ENCODE results near the gene KCTD19.

The KCTD19 gene

DNA sequence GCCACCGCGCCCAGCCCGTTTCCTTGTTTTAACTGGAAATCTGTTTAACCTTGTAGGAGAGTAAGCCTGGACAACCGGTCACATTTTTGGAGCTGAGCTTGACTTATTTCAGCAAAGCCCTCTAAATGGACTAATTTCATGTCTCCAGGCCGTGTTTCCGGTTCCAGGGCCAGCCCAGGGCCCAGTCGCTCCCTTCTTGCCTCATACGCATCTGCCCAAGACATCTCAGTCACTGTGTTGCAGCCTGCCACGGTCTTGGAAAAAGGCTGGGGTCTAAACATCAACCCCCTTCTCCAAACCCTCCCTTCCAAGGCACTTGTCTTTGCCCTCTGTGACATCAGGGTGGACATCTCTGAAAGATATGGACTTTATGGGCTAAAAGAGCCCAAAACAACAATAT is 28.3 kb downstream of the KCTD19 start:
- TF ChIP-seq CTCF (IDR thresholded peaks at IDR 0.05; ENCODE audit: borderline replicate concordance, control extremely low read depth, extremely low read depth, insufficient read depth, missing control alignments) = no peak
- no peak for DNase-seq (ENCODE audit: low spot score)
- in situ Hi-C loops (cut with MboI; ENCODE audit: low sequenced_read_pairs, unreplicated experiment) = no loop called here

- no peak for TF ChIP-seq CTCF (IDR thresholded peaks at IDR 0.05; ENCODE audit: borderline replicate concordance, control extremely low read depth, extremely low read depth, insufficient read depth, missing control alignments)
- DNase-seq (ENCODE audit: low spot score) = no peak
- in situ Hi-C loops (cut with MboI; ENCODE audit: low sequenced_read_pairs, unreplicated experiment) = no loop called here
These were observed 30.1 kb downstream of the KCTD19 start for GRCh38 chr16:67296420-67296819.

DNA sequence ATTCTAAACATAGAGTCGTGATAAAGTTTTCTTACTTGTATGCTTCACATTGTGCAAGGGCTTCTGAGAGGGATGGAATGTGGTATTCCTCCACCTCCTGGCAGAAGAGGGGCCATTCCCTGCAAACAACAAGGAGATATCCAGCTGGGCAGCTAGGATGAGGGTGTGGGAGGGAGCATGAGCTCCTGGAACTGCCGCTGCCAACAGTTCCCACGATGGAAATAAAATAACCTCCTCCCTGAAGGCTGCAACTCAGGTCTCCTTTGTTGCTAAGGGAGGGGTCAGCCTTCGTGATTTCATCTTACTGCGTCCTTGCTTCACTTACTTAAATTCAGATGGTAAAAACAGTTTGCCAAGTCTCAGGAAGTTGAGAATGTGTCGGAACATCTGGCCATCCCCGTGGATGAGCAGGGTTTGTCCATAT is 31.6 kb downstream of the KCTD19 start:
- in situ Hi-C loops (cut with MboI; ENCODE audit: low sequenced_read_pairs, unreplicated experiment) = no loop called here
- TF ChIP-seq CTCF (IDR thresholded peaks at IDR 0.05; ENCODE audit: borderline replicate concordance, control extremely low read depth, extremely low read depth, insufficient read depth, missing control alignments) = no peak
- no peak for DNase-seq (ENCODE audit: low spot score)

- in situ Hi-C loops (cut with MboI; ENCODE audit: low sequenced_read_pairs, unreplicated experiment) = no loop called here
- DNase-seq (ENCODE audit: low spot score) = no peak
- no peak for TF ChIP-seq CTCF (IDR thresholded peaks at IDR 0.05; ENCODE audit: borderline replicate concordance, control extremely low read depth, extremely low read depth, insufficient read depth, missing control alignments)
These were observed 32.3 kb downstream of the KCTD19 start for GRCh38 chr16:67294171-67294757.

GRCh38 chr16:67291461-67291860 is 35.1 kb downstream of the KCTD19 start:
- DNase-seq (ENCODE audit: low spot score) = no peak
- in situ Hi-C loops (cut with MboI; ENCODE audit: low sequenced_read_pairs, unreplicated experiment) = no loop called here
- no peak for TF ChIP-seq CTCF (IDR thresholded peaks at IDR 0.05; ENCODE audit: borderline replicate concordance, control extremely low read depth, extremely low read depth, insufficient read depth, missing control alignments)

- no peak for DNase-seq (ENCODE audit: low spot score)
- in situ Hi-C loops (cut with MboI; ENCODE audit: low sequenced_read_pairs, unreplicated experiment) = no loop called here
- TF ChIP-seq CTCF (IDR thresholded peaks at IDR 0.05; ENCODE audit: borderline replicate concordance, control extremely low read depth, extremely low read depth, insufficient read depth, missing control alignments) = no peak
These were observed 38.6 kb downstream of the KCTD19 start for GRCh38 chr16:67287960-67288359.

Measured in GM13976 (cell line).